PC-9 (cell line): ENCODE measurements around the gene BMP8A.

Experiments used
- EZH2 ChIP-seq: fragments of 200-600 bp; sonication (generic); IDR thresholded peaks from 2 replicates; pipeline ENCODE4 v1.8.0; 2017; ENCODE audit warnings: antibody characterized with exemption, low read depth
- TF ChIP-seq, protein P1 (sequence below): fragments of 200-600 bp; sonication (generic); conservative IDR thresholded peaks from 2 replicates; pipeline ENCODE4 v1.6.1; 2017; ENCODE audit warnings: mixed run types, antibody characterized with exemption, mild to moderate bottlenecking, moderate library complexity

GRCh38 chr1:39525366-39526165 lies 34.1 kb downstream of the BMP8A start:
- TF ChIP-seq, protein P1, sequence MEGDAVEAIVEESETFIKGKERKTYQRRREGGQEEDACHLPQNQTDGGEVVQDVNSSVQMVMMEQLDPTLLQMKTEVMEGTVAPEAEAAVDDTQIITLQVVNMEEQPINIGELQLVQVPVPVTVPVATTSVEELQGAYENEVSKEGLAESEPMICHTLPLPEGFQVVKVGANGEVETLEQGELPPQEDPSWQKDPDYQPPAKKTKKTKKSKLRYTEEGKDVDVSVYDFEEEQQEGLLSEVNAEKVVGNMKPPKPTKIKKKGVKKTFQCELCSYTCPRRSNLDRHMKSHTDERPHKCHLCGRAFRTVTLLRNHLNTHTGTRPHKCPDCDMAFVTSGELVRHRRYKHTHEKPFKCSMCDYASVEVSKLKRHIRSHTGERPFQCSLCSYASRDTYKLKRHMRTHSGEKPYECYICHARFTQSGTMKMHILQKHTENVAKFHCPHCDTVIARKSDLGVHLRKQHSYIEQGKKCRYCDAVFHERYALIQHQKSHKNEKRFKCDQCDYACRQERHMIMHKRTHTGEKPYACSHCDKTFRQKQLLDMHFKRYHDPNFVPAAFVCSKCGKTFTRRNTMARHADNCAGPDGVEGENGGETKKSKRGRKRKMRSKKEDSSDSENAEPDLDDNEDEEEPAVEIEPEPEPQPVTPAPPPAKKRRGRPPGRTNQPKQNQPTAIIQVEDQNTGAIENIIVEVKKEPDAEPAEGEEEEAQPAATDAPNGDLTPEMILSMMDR = no peak
- TF ChIP-seq EZH2 = no peak
